GM21529 (cell line): ENCODE measurements around the gene GRID2IP.
A peak's percentile ranks its signal among the peaks of the same experiment; 100 is the strongest.

Experiments used
- ATAC-seq: cut with Tn5 transposase; IDR thresholded peaks from one replicate; pipeline ENCODE4 v1.9.1; 2021; ENCODE audit not compliant: unreplicated experiment

The GRID2IP gene

DNA sequence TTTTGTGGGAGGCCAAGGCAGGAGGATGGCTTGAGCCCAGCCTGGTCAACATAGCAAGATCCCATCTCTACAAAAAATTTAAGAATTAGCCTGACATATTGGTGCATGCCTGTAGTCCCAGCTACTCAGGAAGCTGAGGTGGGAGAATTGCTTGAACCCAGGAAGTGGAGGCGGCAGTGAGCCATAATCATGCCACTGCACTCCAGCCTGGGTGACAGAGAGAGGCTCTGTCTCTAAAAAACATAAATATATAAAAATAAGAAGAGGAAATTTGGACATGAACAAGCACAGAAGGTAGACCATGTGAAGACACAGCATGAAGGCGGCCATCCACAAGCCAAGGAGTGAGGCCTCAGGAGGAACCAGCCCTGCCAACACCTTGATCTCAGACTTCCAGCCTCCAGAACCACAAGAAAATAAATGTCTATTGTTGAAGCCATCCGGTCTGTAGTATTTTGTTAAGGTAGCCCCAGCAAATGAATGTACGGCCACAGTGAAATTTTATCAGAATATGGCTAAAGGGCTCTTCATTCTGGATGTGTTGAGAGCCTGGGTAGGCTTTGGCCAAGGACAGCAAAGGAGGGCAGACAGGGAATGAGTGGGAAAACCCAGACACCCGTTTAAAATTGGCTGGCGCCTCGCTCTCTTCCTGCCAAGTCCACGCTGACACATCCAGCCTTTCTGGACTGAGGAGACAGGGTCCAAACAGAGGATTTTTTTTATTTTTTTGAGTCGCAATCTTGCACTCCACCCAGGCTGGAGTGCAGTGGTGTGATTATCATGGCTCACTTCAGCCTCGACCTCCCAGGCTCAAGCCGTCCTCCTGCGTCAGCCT lies 12.9 kb upstream of the GRID2IP start:
- ATAC-seq: no peak

- no peak for ATAC-seq
Observed at GRCh38 chr7:6562106-6562505, 10.8 kb upstream of the GRID2IP start.

GRCh38 chr7:6559896-6560295 lies 8.6 kb upstream of the GRID2IP start:
- no peak for ATAC-seq

DNA sequence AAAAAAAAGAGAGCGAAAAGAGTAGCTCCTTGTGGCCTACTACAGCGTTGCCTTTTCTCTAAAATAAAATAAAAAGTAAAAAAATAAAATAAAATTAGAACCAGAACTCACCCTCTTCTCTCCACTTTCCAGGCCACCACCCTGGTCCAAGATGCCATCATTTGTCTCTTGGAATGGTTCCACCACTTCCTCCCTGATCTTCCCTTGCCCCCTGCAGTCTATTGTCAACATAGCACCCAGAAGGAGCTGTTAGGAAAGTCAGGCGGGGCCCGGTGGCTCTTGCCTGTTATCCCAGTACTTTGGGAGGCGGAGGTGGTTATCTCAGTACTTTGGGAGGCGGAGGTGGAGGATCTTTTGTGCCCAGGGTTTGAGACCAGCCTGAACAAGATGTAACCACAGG lies 7.6 kb upstream of the GRID2IP start:
- no peak for ATAC-seq

DNA sequence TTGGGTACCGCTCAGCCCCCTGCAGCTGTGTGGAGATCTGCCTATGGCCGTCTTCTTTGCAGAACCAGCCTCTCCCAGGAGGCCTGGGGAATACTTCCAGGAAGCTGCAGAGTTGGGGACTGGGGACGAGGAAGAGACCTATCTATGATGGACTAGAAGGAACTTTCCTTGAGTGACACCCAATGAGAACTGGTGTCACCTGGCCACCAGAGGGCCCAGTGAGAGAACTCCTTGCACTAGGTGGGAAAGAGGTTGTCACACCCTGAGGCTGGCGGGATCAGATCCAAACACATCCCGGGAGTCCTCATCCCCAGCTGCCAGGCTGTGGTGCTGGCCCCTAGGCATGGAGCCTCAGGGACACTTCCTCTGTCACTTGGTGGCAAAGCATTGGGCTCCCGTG lies 4.9 kb upstream of the GRID2IP start:
- no peak for ATAC-seq

DNA sequence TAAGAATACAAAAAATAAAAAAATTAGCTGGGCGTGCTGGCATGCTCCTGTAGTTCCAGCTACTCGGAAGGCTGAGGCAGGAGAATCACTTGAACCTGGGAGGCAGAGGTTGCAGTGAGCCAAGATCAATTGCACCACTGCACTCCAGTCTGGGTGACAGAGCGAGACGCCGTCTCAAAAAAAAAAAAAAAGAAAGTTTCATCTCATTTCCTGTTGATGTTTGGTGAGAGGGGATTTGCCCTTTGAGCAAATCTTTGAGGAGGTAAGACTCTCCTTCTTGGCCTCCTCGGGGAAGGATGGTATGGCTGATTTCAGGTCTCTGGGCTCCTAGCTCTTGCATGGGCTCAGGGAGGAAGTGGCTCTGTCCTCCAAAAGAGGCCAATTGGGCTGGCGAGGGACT lies 3.6 kb upstream of the GRID2IP start:
- ATAC-seq: no peak

GRCh38 chr7:6553448-6554044 lies 2.3 kb upstream of the GRID2IP start:
- ATAC-seq: no peak

GRCh38 chr7:6547400-6547799 lies 3.9 kb downstream of the GRID2IP start:
- ATAC-seq: no peak

DNA sequence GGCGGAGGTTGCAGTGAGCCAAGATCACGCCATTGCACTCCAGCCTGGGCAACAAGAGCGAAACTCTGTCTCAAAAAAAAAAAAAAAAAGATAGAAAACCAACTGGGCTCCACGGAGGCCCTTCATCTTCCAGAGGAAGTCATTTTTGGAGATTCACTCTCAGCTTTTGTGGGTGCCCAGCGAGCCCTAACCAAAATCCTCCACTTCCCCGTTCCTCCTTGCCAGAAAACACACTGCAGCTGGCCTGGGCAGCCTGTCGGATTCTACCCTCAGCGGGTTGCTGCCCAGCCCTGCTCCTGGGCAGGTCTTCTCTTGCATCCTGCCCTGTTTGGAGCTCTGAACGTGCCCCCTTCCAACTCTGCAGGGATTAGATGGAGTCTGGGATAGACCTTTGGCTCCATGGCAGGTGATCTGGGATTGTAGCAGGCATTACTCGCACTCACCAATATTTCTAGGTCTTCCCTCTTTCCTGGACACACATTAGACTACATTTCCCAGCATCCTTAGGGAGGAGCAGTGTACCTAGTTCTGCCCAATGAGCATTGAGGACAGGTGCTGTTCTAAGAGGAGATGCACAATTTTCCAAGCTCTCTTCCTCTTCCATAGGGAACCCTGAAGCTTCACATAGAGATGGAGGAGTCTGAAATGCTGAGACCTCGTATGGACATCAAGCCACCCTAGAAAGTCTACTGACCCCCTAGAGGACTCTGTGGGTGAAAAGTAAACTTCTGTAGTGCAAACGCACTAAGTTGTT lies 4.6 kb downstream of the GRID2IP start:
- ATAC-seq: no peak

GRCh38 chr7:6545398-6546126 lies 5.7 kb downstream of the GRID2IP start:
- peak; percentile 68 for ATAC-seq

- no peak for ATAC-seq
Observed at GRCh38 chr7:6542368-6542767, 8.9 kb downstream of the GRID2IP start.

- no peak for ATAC-seq
Observed at GRCh38 chr7:6536262-6537260, 14.7 kb downstream of the GRID2IP start.

DNA sequence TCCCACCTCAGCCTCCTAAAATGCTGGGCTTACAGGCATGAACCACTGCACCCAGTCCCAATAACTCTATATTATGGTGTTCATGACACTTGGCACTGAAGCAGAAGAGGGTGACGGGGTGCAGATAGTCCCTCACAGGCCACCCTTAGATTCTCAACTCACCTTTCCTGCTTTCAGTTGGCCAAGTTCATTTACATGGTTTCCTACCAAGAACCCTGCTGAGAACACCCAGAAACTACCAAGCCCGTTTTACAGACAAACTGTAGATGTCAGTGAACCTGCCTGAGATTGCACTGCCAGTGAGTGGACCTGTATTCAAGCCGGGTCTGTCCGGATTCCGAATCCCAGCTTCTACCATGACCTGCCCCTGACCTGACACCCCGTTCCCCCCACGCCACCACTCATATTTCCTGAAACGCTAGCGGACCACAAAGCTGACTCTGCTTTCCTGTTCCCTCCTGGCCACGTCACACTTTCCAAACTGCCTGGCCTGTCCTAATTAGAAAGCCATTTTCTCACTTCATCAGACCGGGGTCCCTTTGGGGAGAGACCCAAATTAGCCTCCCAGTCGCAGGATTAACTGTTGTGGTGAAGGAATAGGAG lies 17.3 kb downstream of the GRID2IP start:
- ATAC-seq: peak; percentile 43

DNA sequence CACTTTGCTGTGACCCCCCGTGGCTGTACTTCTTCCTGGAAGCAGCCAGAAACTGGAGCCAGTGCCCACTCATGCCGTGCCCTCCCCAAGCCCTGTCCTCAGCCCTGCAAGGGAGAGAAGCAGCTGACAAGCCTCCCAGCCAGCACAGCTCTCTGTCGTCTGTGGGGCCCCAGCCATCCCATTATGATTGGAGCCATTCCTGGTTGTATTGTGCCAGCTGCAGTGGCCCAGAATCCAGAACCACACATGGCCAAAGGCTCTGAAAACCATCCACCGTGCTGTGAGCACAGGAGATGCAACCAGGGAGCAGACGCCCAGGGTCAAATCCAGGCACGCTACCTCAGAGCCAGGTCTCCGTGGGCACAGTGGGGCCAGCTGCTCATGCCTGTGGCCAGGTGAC lies 18.7 kb downstream of the GRID2IP start:
- no peak for ATAC-seq

DNA sequence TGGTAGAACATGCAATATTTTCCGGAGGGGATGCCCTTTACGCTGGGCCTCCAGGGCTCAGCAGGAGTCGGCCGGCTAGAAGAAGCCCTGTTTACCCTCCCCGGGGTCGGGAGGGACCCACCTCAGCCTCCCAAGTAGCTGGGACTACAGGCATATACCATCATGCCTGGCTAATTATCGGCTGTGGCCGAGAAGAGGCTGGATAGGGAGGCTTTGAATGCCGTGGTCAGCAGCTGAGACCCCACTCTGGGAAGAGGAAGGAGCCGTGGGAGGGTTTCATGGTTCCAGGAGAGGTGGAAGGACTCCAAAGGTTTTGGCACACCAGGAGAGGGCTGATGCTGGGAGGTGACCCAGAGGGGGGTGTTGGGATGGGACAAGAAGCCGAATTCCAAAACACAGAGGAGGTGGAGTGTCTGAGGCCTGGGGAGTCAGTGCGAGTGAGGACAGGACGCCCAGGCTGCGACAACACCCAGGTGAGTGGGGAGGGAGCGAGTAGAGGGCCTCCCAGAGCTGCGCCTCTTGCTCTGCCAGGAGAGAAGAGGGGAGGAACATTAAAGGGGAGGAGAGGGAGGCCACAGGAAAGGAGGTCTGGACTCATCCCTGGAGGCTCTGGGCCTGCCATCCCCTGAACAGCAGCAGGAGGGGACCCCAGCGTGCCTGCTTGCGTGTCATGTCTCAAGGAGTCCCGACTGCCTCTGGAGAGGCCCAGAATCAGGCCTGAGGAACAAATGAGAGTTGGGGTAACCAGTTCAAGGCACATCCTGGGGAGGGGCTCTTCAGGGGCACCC lies 19.6 kb downstream of the GRID2IP start:
- ATAC-seq: no peak

DNA sequence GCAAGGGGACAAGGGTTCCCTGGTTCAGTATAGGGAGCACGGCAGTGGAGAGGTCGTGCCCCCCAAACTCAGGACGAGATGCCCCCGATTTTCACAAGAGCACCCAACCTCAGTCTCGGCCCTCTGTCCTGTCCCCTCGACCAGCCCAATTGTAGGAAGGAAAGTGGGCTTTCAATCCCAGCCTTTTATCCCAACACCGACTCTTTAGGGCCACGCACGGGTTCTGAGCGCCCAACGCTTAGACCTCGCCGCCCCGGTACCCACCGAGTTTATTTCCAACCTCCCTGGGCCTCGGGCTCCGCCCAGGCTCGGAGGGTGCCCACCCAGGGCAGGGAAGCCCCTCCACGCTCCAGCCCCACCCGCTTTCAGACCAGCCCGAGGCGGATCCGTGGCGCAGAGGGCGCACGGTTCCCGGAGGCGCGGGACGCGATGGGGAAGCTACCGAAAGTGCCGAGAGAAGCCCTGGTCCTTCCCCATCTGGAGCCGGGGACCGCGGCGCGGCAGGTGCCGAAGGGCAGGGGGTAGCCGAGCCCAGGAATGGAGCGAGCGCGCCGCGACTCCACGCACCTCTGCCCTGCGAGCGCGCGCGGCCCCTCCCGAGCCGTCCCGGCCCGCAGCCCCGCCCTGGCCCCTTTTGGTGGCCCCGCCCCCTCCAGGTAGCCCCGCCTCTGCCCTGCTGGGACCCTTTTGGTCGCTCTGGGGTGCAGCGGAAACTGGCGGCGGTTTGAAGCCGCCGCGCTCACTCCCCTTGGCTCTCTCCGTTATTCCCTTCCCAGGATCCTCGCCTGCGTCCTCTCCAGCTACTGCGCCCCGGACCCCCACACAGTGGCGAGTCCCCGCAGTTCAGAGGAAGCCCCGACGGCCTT lies 20.4 kb downstream of the GRID2IP start:
- peak; percentile 50 for ATAC-seq

DNA sequence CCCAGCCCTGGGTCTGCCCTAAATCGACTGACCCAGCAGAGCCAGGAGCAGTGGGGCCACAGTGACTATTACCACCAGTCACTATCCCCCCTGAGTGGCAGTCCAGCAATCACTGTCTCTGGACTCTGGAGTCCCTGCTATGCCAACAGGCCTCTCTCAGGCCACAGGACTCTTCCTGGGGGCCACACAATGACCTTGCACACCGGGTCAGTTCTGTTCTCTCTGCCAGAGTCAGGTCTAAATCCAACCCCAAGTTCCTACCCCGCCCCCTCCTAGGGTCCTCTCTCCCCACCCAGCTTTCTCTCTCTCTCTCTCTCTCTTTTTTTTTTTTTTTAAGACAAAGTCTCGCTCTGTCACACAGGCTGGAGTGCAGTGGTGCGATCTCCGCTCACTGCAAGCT lies 21.6 kb downstream of the GRID2IP start:
- ATAC-seq: no peak
